ENCODE data around the gene PHLPP1.

DNA sequence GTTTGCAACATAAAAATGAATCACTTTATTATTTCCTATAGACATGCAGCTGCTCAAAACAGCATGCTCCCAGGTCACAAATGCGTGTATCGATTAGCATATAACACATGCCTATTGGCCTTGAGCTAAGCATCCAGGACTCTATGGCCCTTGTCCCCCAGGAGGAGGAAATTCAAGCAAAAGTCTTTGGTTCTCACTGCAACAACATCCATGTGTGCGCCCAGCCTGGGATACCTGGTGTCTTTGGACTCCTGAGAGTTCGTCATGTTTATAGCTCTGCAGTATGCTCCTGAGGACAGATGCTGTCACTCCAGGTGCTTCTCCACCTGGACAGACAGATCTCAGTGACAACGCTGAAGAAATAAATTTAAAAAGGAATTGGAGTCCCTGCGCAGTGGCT lies 284.6 kb downstream of the PHLPP1 start:
- TF ChIP-seq EZH2 (IDR thresholded peaks at IDR 0.05) = no peak
- TF ChIP-seq POLR2AphosphoS5 (IDR thresholded peaks at IDR 0.05; ENCODE audit: borderline replicate concordance, low read depth, low read length) = no peak
- TF ChIP-seq FOXP2 (optimal IDR thresholded peaks at IDR 0.05; ENCODE audit: control extremely low read depth, extremely low read length, insufficient read depth) = no peak
